A549 treated with AZD2906 at 1 μM for 4 hours (cell line): ENCODE results near the gene PHF13. TPM values are rescaled to one million over a fixed set of nuclear protein-coding genes. Genes with fewer than 3 reads are reported as not detected.

Source experiments
- total RNA-seq: library from RNA; stranded (reverse); fragments of 200-300 nt; extraction: Qiagen RNA extraction; gene quantifications from 5 replicates; pipeline ENCODE4 v1.2.3, GENCODE V29; 2022

The PHF13 gene
- 7.6 to 10.1 TPM (median 9.1 TPM) in 5 replicates for total RNA-seq

GRCh38 chr1:6613361-6614018 is at the start of gene PHF13:
Gene PHF13 (plus strand): TSS chr1:6613731. CDS start chr1:6614067, 336 bp downstream.

GRCh38 chr1:6579374-6580118 is 34.0 kb upstream of the PHF13 start, which contains the start of gene ZBTB48:
Gene ZBTB48 (plus strand): TSS chr1:6579994. CDS start chr1:6580610, 616 bp downstream.

GRCh38 chr1:6602669-6603237 is 10.8 kb upstream of the PHF13 start, which contains the start of gene KLHL21:
Gene KLHL21 (minus strand): TSS chr1:6602869. CDS start chr1:6602817, 52 bp downstream.

GRCh38 chr1:6624710-6625583 is 11.4 kb downstream of the PHF13 start, which contains the start of gene THAP3:
Gene THAP3 (plus strand): TSS chr1:6624868. CDS start chr1:6625219, 351 bp downstream.

Other genes with a start within 250 kb of the PHF13 start
- 76.2 to 109 TPM (median 105 TPM) in 5 replicates for gene ACOT7, start 220.0 kb upstream of the PHF13 start, total RNA-seq
- gene HES2, start 193.8 kb upstream of the PHF13 start, total RNA-seq: 3.1 to 6.0 TPM (median 4.8 TPM) in 5 replicates
- 0.43 to 0.79 TPM (median 0.53 TPM) in 5 replicates for gene ESPN, start 189.0 kb upstream of the PHF13 start, total RNA-seq
- 1.9 to 3.6 TPM (median 2.8 TPM) in 5 replicates for gene TNFRSF25, start 147.6 kb upstream of the PHF13 start, total RNA-seq
- gene PLEKHG5, start 122.1 kb upstream of the PHF13 start, total RNA-seq: 2.2 to 4.0 TPM (median 3.3 TPM) in 5 replicates
- gene NOL9, start 59.2 kb upstream of the PHF13 start, total RNA-seq: 2.9 to 5.1 TPM (median 3.6 TPM) in 5 replicates
- gene TAS1R1, start 58.4 kb upstream of the PHF13 start, total RNA-seq: 0.03 TPM in 1 of 5 replicates, not detected in the others
- 13.1 to 17.6 TPM (median 15.1 TPM) in 5 replicates for gene ZBTB48, start 33.7 kb upstream of the PHF13 start, total RNA-seq
- 15.5 to 23.4 TPM (median 18.2 TPM) in 5 replicates for gene KLHL21, start 10.9 kb upstream of the PHF13 start, total RNA-seq
- gene THAP3, start 11.1 kb downstream of the PHF13 start, total RNA-seq: 13.6 to 18.6 TPM (median 16.7 TPM) in 5 replicates
- 30.2 to 36.1 TPM (median 33.4 TPM) in 5 replicates for gene DNAJC11, start 88.1 kb downstream of the PHF13 start, total RNA-seq
- 62.7 to 71.0 TPM (median 65.8 TPM) in 5 replicates for gene CAMTA1, start 171.7 kb downstream of the PHF13 start, total RNA-seq